Stomach smooth muscle (tissue), 2 donors: Measurements from ENCODE around the gene PTPRT.

Source experiments
- H3K27ac ChIP-seq: one replicate; pipeline ENCODE4 v1.7.0; 2013; ENCODE audit warnings: mild to moderate bottlenecking, low read length, inconsistent platforms
- H3K27me3 ChIP-seq, 2 donors: one replicate each; pipeline ENCODE4 v1.7.0; 2013; ENCODE audit warnings: low read length in 2 of 2; ENCODE audit not compliant: insufficient read depth in 2 of 2, control insufficient read depth in 1 of 2
- H3K36me3 ChIP-seq, 2 donors: one replicate each; pipeline ENCODE4 v1.7.0; 2013; ENCODE audit warnings: low read length in 2 of 2; ENCODE audit not compliant: control insufficient read depth in 2 of 2, insufficient read depth in 2 of 2
- H3K4me1 ChIP-seq: one replicate; pipeline ENCODE4 v1.7.0; 2013; ENCODE audit warnings: low read length; ENCODE audit not compliant: control insufficient read depth, insufficient read depth
- H3K4me3 ChIP-seq, 2 donors: one replicate each; pipeline ENCODE4 v1.7.0; 2013; ENCODE audit warnings: low read length in 2 of 2
- H3K9ac ChIP-seq, 2 donors: one replicate each; pipeline ENCODE4 v1.7.0; 2013; ENCODE audit warnings: low read length in 2 of 2, mild to moderate bottlenecking in 1 of 2
- H3K9me3 ChIP-seq, 2 donors: one replicate each; pipeline ENCODE4 v1.7.0; 2013; ENCODE audit warnings: low read length in 2 of 2; ENCODE audit not compliant: control insufficient read depth in 2 of 2
- donor health status: healthy.
- donor health status: Pancreatic carcinoma.

The PTPRT gene

GRCh38 chr20:42852691-42853090 lies 337.0 kb downstream of the PTPRT start:
- Histone ChIP-seq H3K36me3 (no peaks in the 10 kb centered on the region), H3K4me1 (no peaks in the 10 kb centered on the region), H3K27ac (no peak overlapping the region), H3K27me3 (no peaks in the 10 kb centered on the region), H3K4me3 (no peak overlapping the region), H3K9ac (no peak overlapping the region), H3K9me3 (no peaks in the 10 kb centered on the region)

- Histone ChIP-seq H3K4me1 (no peaks in the 10 kb centered on the region), H3K9me3 (no peaks in the 10 kb centered on the region), H3K4me3 (no peak overlapping the region), H3K36me3 (no peaks in the 10 kb centered on the region), H3K27ac (no peak overlapping the region), H3K9ac (no peak overlapping the region), H3K27me3 (no peaks in the 10 kb centered on the region)
Measured at GRCh38 chr20:42846784-42847490, 342.8 kb downstream of the PTPRT start.

- Histone ChIP-seq H3K27ac (no peak overlapping the region), H3K4me3 (no peak overlapping the region), H3K9ac (no peak overlapping the region)
Measured at GRCh38 chr20:42844751-42845150, 345.0 kb downstream of the PTPRT start.

GRCh38 chr20:42837456-42837855 lies 352.2 kb downstream of the PTPRT start:
- no peaks in the 10 kb centered on the region for H3K9me3 ChIP-seq
- no peak overlapping the region for H3K9ac ChIP-seq
- no peak overlapping the region for H3K27ac ChIP-seq
- no peaks in the 10 kb centered on the region for H3K27me3 ChIP-seq
- no peaks in the 10 kb centered on the region for H3K36me3 ChIP-seq
- no peaks in the 10 kb centered on the region for H3K4me1 ChIP-seq
- no peak overlapping the region for H3K4me3 ChIP-seq

More at GRCh38 chr20:42844751-42845150, 345.0 kb downstream of the PTPRT start:
- H3K27me3 ChIP-seq, result no peaks in the 10 kb centered on the region
- H3K9me3 ChIP-seq, result no peaks in the 10 kb centered on the region
- H3K36me3 ChIP-seq, result no peaks in the 10 kb centered on the region
- no peaks in the 10 kb centered on the region for H3K4me1 ChIP-seq

- no peak overlapping the region for H3K4me3 ChIP-seq
Measured at GRCh38 chr20:42836339-42836738, 353.4 kb downstream of the PTPRT start.

GRCh38 chr20:42807876-42808275 lies 381.8 kb downstream of the PTPRT start:
- Histone ChIP-seq H3K4me3 (no peak overlapping the region), H3K27me3 (no peaks in the 10 kb centered on the region), H3K9ac (no peak overlapping the region), H3K27ac (no peak overlapping the region), H3K36me3 (no peaks in the 10 kb centered on the region), H3K4me1 (no peaks in the 10 kb centered on the region), H3K9me3 (peaks cover 0 to 3% of the 10 kb centered on the region in 2 donors)

More at GRCh38 chr20:42836339-42836738, 353.4 kb downstream of the PTPRT start:
- Histone ChIP-seq H3K27me3 (no peaks in the 10 kb centered on the region), H3K27ac (no peak overlapping the region), H3K9me3 (no peaks in the 10 kb centered on the region), H3K36me3 (no peaks in the 10 kb centered on the region), H3K4me1 (no peaks in the 10 kb centered on the region), H3K9ac (no peak overlapping the region)

GRCh38 chr20:42795111-42795695 lies 394.5 kb downstream of the PTPRT start:
- H3K27me3 ChIP-seq, result no peaks in the 10 kb centered on the region
- no peak overlapping the region for H3K27ac ChIP-seq
- H3K4me1 ChIP-seq, result no peaks in the 10 kb centered on the region
- H3K9ac ChIP-seq, result no peak overlapping the region
- H3K9me3 ChIP-seq, result no peaks in the 10 kb centered on the region
- no peak overlapping the region for H3K4me3 ChIP-seq
- H3K36me3 ChIP-seq, result no peaks in the 10 kb centered on the region

- Histone ChIP-seq H3K9ac (no peak overlapping the region), H3K4me3 (no peak overlapping the region), H3K27ac (no peak overlapping the region), H3K36me3 (no peaks in the 10 kb centered on the region), H3K9me3 (no peaks in the 10 kb centered on the region), H3K27me3 (no peaks in the 10 kb centered on the region), H3K4me1 (no peaks in the 10 kb centered on the region)
Measured at GRCh38 chr20:42792052-42792451, 397.7 kb downstream of the PTPRT start.

GRCh38 chr20:42790111-42790510 lies 399.6 kb downstream of the PTPRT start:
- Histone ChIP-seq H3K4me1 (no peaks in the 10 kb centered on the region), H3K9me3 (no peaks in the 10 kb centered on the region), H3K4me3 (no peak overlapping the region), H3K27me3 (no peaks in the 10 kb centered on the region), H3K36me3 (no peaks in the 10 kb centered on the region), H3K9ac (no peak overlapping the region), H3K27ac (no peak overlapping the region)

- Histone ChIP-seq H3K4me3 (no peak overlapping the region), H3K36me3 (no peaks in the 10 kb centered on the region), H3K9ac (no peak overlapping the region), H3K27me3 (no peaks in the 10 kb centered on the region), H3K9me3 (no peaks in the 10 kb centered on the region), H3K4me1 (no peaks in the 10 kb centered on the region), H3K27ac (no peak overlapping the region)
Measured at GRCh38 chr20:42788707-42789106, 401.0 kb downstream of the PTPRT start.

- H3K4me3 ChIP-seq, result no peak overlapping the region
- no peaks in the 10 kb centered on the region for H3K36me3 ChIP-seq
- no peaks in the 10 kb centered on the region for H3K4me1 ChIP-seq
- H3K9ac ChIP-seq, result no peak overlapping the region
- H3K9me3 ChIP-seq, result peaks cover 0 to 3% of the 10 kb centered on the region in 2 donors
- H3K27ac ChIP-seq, result no peak overlapping the region
- H3K27me3 ChIP-seq, result no peaks in the 10 kb centered on the region
Measured at GRCh38 chr20:42785041-42785440, 404.7 kb downstream of the PTPRT start.
